ENCODE measurements around the gene TOR1B. TPM values are rescaled to one million over a fixed set of nuclear protein-coding genes. Genes with fewer than 3 reads are reported as not detected.
A peak's percentile ranks its signal among the peaks of the same experiment; 100 is the strongest.

The TOR1B gene
- total and polyA plus RNA-seq, 2 of the 4 experiments (the other 2 are of a cell fraction): 15.6 to 21.0 TPM

DNA sequence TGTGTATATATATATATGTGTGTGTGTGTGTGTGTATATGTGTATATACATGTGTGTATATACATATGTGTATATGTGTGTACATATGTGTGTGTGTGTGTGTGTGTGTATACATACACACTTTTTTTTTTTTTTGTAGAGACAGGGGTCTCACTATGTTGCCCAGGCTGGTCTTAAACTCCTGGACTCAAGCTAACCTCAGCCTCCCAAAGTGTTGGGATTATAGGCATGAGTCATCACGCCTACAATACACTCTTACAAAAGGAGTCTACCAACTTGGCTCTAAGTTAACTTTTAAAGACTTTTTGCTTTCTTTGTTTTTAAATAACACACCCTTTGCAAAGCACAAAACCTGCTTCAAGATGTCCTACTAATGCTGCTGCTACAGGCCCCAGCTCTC, 30.0 kb downstream of the TOR1B start:
- no peaks in the 10 kb centered on the region for H3K9me3 ChIP-seq (ENCODE audit: control insufficient read depth, insufficient read depth, low read length)
- H2AK9ac ChIP-seq (replicated peaks; ENCODE audit: low read depth, low read length, poor library complexity): no peak overlapping the region
- H2AK5ac ChIP-seq (ENCODE audit: low read depth, low read length): no peak overlapping the region
- no peak overlapping the region for H3K4ac ChIP-seq (ENCODE audit: low read depth, low read length)
- BruUV-seq (replicated peaks): no TSS peak
- no peak overlapping the region for H4K91ac ChIP-seq (ENCODE audit: insufficient read depth, low read depth, low read length)
- H2BK5ac ChIP-seq (ENCODE audit: low read depth, low read length, poor library complexity, severe bottlenecking): no peak overlapping the region
- H2BK15ac ChIP-seq (ENCODE audit: low read depth, low read length): no peak overlapping the region
- no peak overlapping the region for H4K5ac ChIP-seq (ENCODE audit: low read depth, low read length)
- no peak overlapping the region for H3K9ac ChIP-seq (ENCODE audit: low read depth, low read length)
- no peak overlapping the region for H2BK20ac ChIP-seq (ENCODE audit: low read depth, low read length)
- peak; percentile 20 for DNase-seq
- no peak overlapping the region for H2AFZ ChIP-seq (replicated peaks; ENCODE audit: low read length, poor library complexity)
- no peak overlapping the region for H3K56ac ChIP-seq (ENCODE audit: extremely low read depth, insufficient read depth, low read length)
- no peak overlapping the region for H4K8ac ChIP-seq (ENCODE audit: low read depth in 2 of 2, low read length in 2 of 2)
- TF ChIP-seq MXI1 (IDR thresholded peaks at IDR 0.05; ENCODE audit: borderline replicate concordance, low read depth, low read length) (no peak), RCOR1 (IDR thresholded peaks at IDR 0.05; ENCODE audit: insufficient replicate concordance, low read length) (no peak), FOS (IDR thresholded peaks at IDR 0.05; ENCODE audit: low read depth, low read length) (peak; percentile 10; the same call in 1 of the 2 replicates)
- H3K23ac ChIP-seq (ENCODE audit: low read depth, low read length): no peak overlapping the region
- H3K4me2 ChIP-seq (ENCODE audit: low read depth, low read length): no peak overlapping the region
- no peak overlapping the region for H2BK120ac ChIP-seq (ENCODE audit: low read depth, low read length)
- in situ Hi-C loops (cut with MboI; ENCODE audit: low sequenced_read_pairs): no loop called here
- WGBS, 2 experiments (ENCODE audit: extremely low coverage in 2 of 2, insufficient read length in 1 of 2): no CpG with 5 or more reads among the region's 1 CpG
- dilution Hi-C loops (cut with HindIII; ENCODE audit: low sequenced_read_pairs, unreplicated experiment): no loop called here
- intact Hi-C loops (cut with micrococcal nuclease): no loop called here
- H3K27me3 ChIP-seq (ENCODE audit: control insufficient read depth, insufficient read depth, low read length): no peaks in the 10 kb centered on the region
- H3K4me3 ChIP-seq (ENCODE audit: insufficient read depth, low read depth, low read length): no peak overlapping the region
- H3K36me3 ChIP-seq (ENCODE audit: control insufficient read depth, insufficient read depth, low read length): peaks cover 30% of the 10 kb centered on the region
- H3K4me1 ChIP-seq (ENCODE audit: control insufficient read depth, insufficient read depth, low read length): peaks cover 4% of the 10 kb centered on the region; the same call in 1 of the 2 replicates
- H3K9me1 ChIP-seq (ENCODE audit: insufficient read depth, low read length): peaks cover 6% of the 10 kb centered on the region; the same call in 1 of the 2 replicates
- ChIA-PET POLR2A (ENCODE audit: unreplicated experiment) (no interaction called here), CTCF (no interaction called here)
- peaks cover 27 to 44% of the 10 kb centered on the region in 2 experiments for H3K79me1 ChIP-seq (ENCODE audit: low read depth in 1 of 2, low read length in 2 of 2)
- no peak overlapping the region for H3K18ac ChIP-seq (ENCODE audit: low read depth, low read length)
- ATAC-seq (ENCODE audit: low read depth): no peak
- no peaks in the 10 kb centered on the region; the same call in 1 of the 2 replicates for H4K20me1 ChIP-seq (ENCODE audit: insufficient read depth, low read length)
- no peak overlapping the region for H3K27ac ChIP-seq (ENCODE audit: insufficient read depth, low read length)
- H3K14ac ChIP-seq (replicated peaks; ENCODE audit: low read depth, low read length): no peak overlapping the region

All from IMR-90 (cell line).